Stimulated activated CD8-positive, alpha-beta memory T cell treated with anti-CD3 and anti-CD28 coated beads, Interleukin-4, amount 100 ng/mL, for 1 hour (primary cell): Measurements from ENCODE around the gene HOXC10.

Experiments
- DNase-seq, 2 donors: peaks; one replicate each; pipeline ENCODE4 v3.0.0-alpha.2; 2020; ENCODE audit warnings: low read depth in 2 of 2, low spot score in 1 of 2

HOXC10 gene

DNA sequence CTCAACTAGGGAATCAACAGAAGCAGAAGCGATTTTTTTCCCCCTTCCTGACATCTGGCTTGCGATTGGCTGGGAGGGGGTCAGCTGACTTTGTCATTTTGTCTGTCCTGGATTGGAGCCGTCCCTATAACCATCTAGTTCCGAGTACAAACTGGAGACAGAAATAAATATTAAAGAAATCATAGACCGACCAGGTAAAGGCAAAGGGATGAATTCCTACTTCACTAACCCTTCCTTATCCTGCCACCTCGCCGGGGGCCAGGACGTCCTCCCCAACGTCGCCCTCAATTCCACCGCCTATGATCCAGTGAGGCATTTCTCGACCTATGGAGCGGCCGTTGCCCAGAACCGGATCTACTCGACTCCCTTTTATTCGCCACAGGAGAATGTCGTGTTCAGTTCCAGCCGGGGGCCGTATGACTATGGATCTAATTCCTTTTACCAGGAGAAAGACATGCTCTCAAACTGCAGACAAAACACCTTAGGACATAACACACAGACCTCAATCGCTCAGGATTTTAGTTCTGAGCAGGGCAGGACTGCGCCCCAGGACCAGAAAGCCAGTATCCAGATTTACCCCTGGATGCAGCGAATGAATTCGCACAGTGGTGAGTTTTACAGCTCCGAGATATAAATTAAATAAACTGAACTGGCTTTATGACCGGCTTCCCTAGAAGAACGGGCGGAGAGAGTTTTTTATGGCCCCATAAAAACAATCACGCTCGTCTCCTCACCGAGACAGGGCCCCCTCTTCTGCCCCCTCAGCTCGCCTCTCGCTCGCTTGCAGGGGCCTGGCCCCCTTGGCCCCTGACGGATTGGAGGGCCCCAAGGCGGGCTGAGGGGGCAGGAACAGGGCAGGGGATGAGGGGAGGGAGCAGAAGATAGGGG lies 43.6 kb downstream of the HOXC10 start, which contains the start of gene HOXC6:
TSS of gene HOXC6 (plus strand) at position 127 of the 888 bp plus-strand sequence. CDS start at position 209, 82 bp downstream.
- DNase-seq, result no peak

DNA sequence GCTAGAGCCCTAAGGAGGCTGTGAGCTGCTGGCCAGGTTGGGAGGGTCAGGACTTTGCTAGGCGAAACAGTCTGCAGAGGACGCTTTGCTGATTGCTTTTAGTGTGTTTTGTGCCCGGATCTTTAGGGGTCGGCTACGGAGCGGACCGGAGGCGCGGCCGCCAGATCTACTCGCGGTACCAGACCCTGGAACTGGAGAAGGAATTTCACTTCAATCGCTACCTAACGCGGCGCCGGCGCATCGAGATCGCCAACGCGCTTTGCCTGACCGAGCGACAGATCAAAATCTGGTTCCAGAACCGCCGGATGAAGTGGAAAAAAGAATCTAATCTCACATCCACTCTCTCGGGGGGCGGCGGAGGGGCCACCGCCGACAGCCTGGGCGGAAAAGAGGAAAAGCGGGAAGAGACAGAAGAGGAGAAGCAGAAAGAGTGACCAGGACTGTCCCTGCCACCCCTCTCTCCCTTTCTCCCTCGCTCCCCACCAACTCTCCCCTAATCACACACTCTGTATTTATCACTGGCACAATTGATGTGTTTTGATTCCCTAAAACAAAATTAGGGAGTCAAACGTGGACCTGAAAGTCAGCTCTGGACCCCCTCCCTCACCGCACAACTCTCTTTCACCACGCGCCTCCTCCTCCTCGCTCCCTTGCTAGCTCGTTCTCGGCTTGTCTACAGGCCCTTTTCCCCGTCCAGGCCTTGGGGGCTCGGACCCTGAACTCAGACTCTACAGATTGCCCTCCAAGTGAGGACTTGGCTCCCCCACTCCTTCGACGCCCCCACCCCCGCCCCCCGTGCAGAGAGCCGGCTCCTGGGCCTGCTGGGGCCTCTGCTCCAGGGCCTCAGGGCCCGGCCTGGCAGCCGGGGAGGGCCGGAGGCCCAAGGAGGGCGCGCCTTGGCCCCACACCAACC lies 44.8 kb downstream of the HOXC10 start:
- DNase-seq, result no peak

DNA sequence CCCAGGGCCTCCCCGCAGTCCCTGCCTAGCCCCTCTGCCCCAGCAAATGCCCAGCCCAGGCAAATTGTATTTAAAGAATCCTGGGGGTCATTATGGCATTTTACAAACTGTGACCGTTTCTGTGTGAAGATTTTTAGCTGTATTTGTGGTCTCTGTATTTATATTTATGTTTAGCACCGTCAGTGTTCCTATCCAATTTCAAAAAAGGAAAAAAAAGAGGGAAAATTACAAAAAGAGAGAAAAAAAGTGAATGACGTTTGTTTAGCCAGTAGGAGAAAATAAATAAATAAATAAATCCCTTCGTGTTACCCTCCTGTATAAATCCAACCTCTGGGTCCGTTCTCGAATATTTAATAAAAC lies 45.5 kb downstream of the HOXC10 start:
- no peak for DNase-seq

DNA sequence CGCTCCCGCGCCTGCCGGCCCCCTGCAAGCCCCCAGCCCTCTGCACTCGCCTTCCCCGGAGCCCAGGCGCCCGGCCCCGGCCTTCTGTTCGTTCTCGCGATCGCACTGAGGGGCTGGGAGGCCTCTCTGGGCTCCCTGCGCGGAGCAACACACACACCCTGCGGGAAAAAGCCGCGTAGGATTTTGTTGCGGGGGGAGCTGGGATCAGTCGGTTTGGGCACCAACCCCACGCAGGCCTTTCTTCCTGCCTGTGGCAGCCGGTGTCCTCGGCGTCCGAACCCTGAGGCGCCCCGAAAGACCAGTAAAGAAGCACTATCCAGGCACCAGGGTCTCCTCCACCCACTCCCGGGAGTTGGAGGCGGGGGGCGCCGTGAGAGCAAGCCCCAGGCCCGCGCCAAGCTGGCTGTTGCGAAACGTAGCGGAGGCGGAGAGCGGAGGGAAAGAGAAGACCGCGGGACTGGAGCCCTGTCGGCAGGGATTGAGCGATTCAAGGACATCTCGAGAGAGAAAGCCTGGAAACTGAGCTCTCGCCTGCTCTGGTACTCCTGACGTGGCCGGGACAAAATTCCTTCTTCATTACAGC lies 46.0 kb downstream of the HOXC10 start:
- DNase-seq, result no peak

DNA sequence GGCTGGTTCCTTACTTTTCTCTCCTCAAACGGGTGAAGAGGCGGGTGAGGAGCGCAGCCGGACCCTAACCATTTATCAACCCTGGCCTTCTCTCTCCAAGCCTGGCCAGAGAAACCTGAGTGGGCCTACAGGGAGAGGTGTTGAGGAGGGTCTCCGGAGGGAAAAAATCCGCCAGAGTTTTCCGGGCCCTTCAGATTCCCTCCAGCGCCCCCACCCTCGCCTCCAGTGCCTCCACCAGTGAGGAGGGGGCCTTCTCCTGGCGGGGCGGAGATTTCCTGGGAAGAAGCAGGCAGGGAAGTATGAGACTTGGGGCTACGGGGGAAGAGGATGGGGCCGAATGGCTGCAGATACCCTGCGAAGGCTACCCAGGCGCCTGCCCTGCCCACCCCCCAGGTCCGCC lies 46.5 kb downstream of the HOXC10 start:
- DNase-seq, result no peak

DNA sequence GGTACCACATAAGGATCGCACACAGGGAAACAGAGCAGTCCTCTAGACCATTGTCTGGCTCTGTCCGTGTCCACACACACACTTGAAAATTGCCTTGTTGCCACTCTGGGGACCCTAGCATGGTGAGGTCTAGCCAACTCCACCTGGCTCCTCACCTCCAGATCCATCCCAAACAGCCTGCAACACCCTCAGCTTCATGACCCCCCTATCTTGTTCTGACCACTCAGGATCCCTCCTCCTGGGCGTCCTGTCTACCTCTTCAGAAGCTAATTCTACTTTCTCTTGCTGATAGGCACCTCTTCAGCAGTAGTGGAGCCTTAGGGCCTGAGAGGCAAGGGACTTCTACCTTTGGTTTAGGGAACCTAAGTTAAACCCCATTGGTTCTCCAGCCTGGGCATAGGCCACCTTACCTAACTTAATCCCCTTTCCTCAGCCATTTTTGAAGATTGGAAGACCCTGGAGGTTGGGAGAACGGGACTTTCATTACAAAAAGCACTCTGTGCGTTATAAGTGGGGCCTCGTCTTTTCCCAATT lies 47.2 kb downstream of the HOXC10 start:
- no peak for DNase-seq

DNA sequence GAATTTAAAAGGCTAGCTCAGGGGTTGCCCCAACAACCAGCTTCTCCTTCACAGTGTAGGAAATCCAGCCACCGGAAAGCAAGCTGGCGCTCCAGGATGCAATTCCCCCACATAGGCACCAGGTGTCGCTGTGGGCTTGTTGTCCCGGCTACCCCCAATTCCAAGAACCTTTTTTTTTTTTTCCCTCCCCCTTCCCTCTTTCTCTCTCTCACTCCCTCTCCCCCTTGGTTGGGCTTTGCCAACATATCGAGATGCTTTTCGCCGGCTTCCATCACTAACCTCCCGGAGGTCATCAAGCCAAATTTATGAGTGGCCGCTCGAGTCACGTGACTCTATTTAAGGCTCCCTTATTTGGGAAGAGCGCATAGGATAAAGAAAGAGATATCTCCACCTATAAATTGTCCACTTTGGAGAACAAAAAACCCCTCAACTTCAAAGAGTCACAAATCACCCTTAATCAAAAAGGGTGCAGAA lies 47.7 kb downstream of the HOXC10 start, which contains the start of gene HOXC5:
TSS of gene HOXC5 (plus strand) at position 424 of the 474 bp plus-strand sequence. CDS start 73 bp downstream, outside the sequence.
- peak; percentile 33 to 43 for DNase-seq

DNA sequence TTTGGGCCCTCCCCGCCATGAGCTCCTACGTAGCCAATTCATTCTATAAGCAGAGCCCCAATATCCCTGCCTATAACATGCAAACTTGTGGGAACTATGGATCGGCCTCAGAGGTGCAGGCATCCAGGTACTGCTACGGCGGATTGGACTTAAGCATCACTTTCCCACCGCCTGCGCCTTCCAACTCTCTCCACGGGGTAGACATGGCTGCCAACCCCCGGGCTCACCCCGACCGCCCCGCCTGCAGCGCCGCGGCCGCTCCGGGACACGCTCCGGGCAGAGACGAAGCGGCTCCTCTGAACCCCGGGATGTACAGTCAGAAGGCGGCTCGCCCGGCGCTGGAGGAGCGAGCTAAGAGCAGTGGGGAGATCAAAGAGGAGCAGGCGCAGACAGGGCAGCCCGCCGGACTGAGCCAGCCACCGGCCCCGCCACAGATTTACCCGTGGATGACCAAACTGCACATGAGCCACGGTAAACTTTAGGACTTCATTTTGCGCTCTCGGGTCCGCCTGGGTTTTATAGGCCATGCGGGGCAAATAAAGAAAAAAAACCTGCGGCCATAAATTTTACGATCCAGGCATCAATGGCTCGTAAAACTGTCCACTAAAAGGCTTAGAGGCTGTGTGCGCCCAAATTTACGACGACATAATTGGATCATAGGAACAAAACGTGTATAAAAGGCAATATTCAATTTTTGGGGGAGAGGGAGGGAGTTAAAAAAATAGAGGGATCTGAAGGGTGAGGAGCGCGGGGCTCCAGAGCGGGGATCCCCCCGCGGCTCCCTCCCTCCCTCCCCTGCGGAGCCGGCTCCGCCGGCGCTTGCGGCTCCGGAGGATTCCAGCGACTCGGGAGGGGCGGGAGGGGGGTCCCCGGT lies 48.4 kb downstream of the HOXC10 start:
- DNase-seq, result no peak

DNA sequence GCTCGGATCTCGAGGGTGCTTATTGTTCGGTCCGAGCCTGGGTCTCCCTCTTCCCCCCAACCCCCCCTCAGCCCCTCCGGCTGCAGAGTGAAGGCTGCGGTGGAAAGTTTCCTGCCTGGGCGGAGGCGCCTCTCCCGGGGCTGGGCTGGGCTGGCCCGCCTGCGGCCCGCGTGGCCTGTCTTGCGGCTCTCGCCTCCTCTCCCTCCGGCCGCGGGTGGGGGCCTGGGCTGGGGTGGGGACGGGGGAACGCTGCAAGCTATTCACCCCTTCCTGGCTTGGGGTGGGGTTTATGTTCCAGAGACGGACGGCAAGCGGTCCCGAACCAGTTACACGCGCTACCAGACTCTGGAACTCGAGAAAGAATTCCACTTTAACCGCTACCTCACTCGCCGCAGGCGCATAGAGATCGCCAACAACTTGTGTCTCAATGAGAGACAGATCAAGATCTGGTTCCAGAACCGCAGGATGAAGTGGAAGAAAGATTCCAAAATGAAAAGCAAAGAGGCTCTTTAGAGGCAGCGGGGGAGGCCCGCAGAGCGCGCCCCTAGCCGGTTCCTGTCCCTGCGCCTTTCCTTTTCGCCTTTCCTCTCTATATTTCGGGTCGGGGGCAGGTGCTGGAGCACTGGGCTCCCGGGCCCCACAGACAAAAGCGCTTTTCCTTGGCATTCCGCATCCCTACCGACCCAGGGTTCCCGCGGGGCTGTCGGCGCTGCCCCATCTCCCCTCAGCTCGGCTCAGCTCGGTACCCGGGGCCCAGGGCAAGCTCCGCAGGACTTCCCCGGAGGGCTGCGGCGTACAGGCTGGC lies 49.2 kb downstream of the HOXC10 start:
- no peak for DNase-seq

- no peak for DNase-seq
Observed at GRCh38 chr12:54034785-54035310, 49.9 kb downstream of the HOXC10 start.

- no peak for DNase-seq
Observed at GRCh38 chr12:54035568-54036264, 50.8 kb downstream of the HOXC10 start.

- no peak for DNase-seq
Observed at GRCh38 chr12:54036620-54037359, 51.8 kb downstream of the HOXC10 start.

DNA sequence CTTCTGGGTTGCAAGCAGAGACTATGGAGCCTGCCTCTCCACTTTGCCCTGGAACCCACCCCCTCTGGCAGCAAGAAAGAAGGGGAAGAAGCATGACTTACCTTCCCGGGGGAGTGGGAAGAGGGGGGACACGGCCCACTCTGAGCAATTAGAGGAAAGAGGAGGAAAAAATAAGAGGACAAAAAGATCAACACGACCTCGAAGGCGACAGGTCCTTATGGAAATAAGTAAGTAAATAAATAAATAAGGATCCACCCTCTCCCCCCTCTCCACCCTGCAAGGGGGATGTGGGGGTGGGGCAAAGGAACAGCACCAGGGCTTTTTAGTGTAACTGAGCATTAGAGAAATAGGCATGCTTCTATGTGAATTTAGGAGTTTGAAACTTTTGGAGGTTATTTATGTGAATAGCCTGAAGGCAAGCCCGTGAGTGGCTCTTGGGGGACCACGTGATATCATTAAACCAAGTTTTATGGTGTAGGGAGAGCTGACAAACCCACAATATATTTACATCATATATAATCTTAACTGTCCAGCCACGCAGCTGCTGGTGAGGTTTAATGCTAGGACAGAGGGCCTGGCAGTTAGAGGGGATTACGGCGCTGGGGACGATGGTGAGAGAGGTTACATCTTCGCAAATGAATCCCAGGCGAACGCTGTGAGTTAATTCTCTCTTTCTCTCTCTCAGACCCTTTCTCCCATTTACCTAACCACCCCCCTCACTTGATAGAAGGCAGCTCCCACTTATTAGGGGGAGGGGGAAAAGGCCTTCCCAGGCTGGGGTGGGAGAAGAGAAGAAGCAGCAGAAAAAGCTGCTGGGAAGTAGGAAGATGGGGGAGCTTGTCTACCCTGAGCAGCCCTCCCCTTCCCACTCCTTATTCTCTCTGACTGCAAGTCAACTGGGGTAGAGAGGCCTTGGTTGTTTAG lies 52.7 kb downstream of the HOXC10 start:
- DNase-seq, result no peak

DNA sequence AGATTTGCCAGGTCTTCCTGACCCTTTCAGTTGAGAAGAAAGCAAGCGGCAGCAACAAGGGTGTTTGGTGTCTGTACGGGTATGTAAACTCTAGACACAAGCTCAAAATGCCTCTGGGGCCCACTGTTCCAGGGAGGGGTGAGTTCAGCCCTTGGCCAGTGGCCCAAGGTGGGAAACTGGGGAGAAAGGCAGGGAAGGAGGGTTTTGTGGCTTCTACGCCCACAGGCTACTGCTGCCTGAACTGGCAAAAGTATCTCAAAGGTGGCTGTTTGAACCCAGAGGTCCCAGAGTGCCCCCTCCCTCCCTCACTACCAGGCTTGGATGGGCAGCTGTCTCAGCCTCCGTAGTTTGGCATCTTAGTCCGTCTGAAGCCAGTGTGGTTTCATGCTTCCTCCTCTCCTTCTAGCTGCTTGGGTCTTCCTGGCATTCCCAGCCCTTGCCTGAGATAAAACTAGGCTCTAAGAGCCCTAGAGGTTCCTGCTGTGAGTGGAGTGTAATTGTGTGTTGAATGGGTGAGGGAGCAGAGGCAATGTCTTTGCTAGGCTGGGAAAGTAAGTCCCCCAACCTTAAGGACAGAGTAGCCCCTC lies 53.4 kb downstream of the HOXC10 start:
- DNase-seq, result no peak

GRCh38 chr12:54038871-54039414 lies 54.0 kb downstream of the HOXC10 start:
- DNase-seq, result no peak
